Activated naive CD8-positive, alpha-beta T cell treated with anti-CD3 and anti-CD28 coated beads, Interleukin-2, amount 50 U/mL, for 24 hours (primary cell): ENCODE data around the gene LKAAEAR1.

Experiments
- ATAC-seq: fragments of 150-1000 bp; cut with Tn5 transposase; one replicate; pipeline ENCODE4 v1.10.0; 2021
- DNase-seq: peaks from one replicate; pipeline ENCODE4 v3.0.0; 2021
- H3K27ac Mint-ChIP-seq: one replicate; pipeline ENCODE4 v1.8.0; 2021; ENCODE audit warnings: mild to moderate bottlenecking, mixed read lengths
- H3K27me3 Mint-ChIP-seq: one replicate; pipeline ENCODE4 v1.8.0; 2021; ENCODE audit warnings: mixed read lengths
- H3K36me3 Mint-ChIP-seq: one replicate; pipeline ENCODE4 v1.8.0; 2021; ENCODE audit warnings: low read depth, mixed read lengths
- H3K4me1 Mint-ChIP-seq: one replicate; pipeline ENCODE4 v1.8.0; 2021; ENCODE audit warnings: mixed read lengths
- H3K4me3 Mint-ChIP-seq: one replicate; pipeline ENCODE4 v1.8.0; 2021; ENCODE audit warnings: mild to moderate bottlenecking, moderate library complexity, mixed read lengths
- H3K9me3 Mint-ChIP-seq: one replicate; pipeline ENCODE4 v1.8.0; 2021; ENCODE audit warnings: mixed read lengths

The LKAAEAR1 gene

DNA sequence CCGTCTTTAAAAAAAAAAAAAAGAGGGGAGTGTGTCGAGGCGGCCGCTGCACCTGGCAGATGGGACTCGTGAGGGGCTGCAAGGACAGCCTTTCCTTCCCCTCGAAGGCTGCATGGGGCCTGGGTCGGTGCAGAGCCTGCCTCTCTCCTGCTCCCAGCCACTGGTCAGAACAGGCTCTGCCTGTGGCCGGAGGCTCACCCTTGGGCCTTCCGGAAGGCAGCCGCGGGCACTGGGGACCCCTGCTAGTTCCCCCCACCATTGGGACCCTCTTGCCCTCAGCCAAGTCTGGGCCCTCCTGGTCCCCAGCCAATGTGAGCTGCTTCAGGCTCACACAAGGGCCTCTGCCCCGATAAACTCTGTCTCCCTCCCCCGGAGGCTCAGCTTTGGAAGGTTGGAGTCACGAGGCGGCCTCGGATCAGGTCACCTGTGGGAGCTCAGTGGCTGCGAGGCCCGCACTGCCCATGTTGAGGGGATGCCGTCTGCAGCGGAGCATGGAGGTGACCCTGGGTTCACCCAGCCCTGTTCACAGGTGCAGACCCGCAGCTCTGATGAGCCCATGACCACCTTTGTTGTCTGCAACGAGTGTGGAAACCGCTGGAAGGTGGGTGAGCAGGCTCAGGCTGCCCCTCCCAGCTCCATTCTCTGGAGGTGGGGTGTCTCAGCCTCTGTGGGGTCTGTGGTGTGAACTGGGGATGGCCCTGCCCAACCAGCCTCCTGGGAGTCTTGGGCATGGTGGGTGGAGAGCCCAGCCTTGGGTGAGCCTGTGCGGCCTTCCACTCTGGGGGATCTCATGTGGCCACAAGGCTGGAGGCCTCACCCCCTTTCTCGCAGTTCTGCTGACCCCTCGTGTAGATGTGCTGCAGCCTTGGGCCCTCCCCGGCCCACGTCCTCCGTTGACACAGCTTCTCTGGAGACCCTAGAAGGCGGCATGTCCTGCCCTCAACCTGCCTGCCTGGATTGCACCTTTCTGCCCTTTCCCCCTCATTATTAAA lies 12.6 kb downstream of the LKAAEAR1 start:
- H3K36me3 Mint-ChIP-seq, result peaks cover 4% of the 10 kb centered on the region
- no peaks in the 10 kb centered on the region for H3K9me3 Mint-ChIP-seq
- H3K27ac Mint-ChIP-seq, result no peak overlapping the region
- no peak for DNase-seq
- ATAC-seq, result no peak
- no peaks in the 10 kb centered on the region for H3K27me3 Mint-ChIP-seq
- H3K4me3 Mint-ChIP-seq, result no peak overlapping the region
- peaks cover 14% of the 10 kb centered on the region for H3K4me1 Mint-ChIP-seq

- Mint-ChIP-seq H3K36me3 (peaks cover 4% of the 10 kb centered on the region), H3K9me3 (no peaks in the 10 kb centered on the region), H3K4me3 (no peak overlapping the region), H3K4me1 (peaks cover 26% of the 10 kb centered on the region), H3K27ac (no peak overlapping the region), H3K27me3 (no peaks in the 10 kb centered on the region)
- ATAC-seq (no peak), DNase-seq (no peak)
Measured at GRCh38 chr20:64070244-64070993, 13.8 kb downstream of the LKAAEAR1 start.

- peak; percentile 55 for DNase-seq
Measured at GRCh38 chr20:64069614-64070243, 14.5 kb downstream of the LKAAEAR1 start.

GRCh38 chr20:64069209-64069613 lies 15.0 kb downstream of the LKAAEAR1 start:
- Mint-ChIP-seq H3K4me1 (peaks cover 36% of the 10 kb centered on the region), H3K9me3 (no peaks in the 10 kb centered on the region), H3K4me3 (no peak overlapping the region), H3K27ac (no peak overlapping the region), H3K36me3 (peaks cover 4% of the 10 kb centered on the region), H3K27me3 (no peaks in the 10 kb centered on the region)
- ATAC-seq (no peak), DNase-seq (no peak)

More at GRCh38 chr20:64069614-64070243, 14.5 kb downstream of the LKAAEAR1 start:
- Mint-ChIP-seq H3K36me3 (peaks cover 4% of the 10 kb centered on the region), H3K27me3 (no peaks in the 10 kb centered on the region), H3K4me3 (no peak overlapping the region), H3K9me3 (no peaks in the 10 kb centered on the region), H3K4me1 (peaks cover 30% of the 10 kb centered on the region), H3K27ac (no peak overlapping the region)
- no peak for ATAC-seq

DNA sequence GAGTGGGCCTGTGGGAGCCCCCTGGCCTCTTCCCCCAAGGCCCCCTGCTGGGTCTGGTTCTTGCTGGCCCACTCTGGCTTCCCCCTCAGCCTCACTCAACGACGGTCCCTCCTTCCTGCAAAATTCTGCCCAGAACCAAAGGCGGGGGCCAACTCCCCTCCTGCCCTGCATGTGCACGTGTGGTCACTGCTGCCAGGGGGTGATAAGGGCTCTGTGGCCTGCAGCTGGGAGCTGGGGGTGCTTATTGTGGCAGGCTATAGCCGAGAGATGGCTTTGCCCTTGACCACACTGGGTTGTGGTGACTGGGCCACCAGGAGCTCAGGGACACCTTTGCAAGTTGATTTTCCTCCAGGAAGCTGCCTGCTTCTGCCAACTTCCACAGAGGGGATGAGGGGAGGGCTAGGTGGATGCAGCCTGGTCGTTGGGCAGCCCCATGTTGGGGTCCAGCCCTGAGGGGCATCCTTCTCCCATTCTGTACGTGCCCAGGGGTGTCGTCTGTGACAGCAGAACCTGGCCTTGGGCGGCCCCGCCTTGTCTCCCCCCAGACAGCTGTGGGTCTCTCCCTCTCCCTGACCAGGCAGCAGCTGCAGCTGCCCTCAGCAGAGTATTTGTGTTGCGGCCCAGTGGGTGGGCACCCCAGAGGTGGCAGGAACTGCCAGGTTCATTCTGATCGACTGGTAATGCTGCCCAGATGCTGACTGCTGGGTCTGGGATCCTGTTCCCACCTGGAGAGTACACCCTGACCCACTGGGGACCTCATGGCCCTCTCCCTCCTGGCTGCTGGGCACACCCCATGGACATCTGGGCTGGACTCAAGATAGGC lies 15.6 kb downstream of the LKAAEAR1 start:
- Mint-ChIP-seq H3K36me3 (peaks cover 4% of the 10 kb centered on the region), H3K27ac (no peak overlapping the region), H3K27me3 (no peaks in the 10 kb centered on the region), H3K4me3 (no peak overlapping the region), H3K4me1 (peaks cover 42% of the 10 kb centered on the region), H3K9me3 (no peaks in the 10 kb centered on the region)
- DNase-seq (no peak), ATAC-seq (no peak)

GRCh38 chr20:64067733-64068307 lies 16.4 kb downstream of the LKAAEAR1 start:
- Mint-ChIP-seq H3K4me1 (peaks cover 42% of the 10 kb centered on the region), H3K27me3 (no peaks in the 10 kb centered on the region), H3K9me3 (no peaks in the 10 kb centered on the region), H3K27ac (no peak overlapping the region), H3K4me3 (no peak overlapping the region), H3K36me3 (no peaks in the 10 kb centered on the region)
- ATAC-seq, result no peak
- DNase-seq, result no peak

DNA sequence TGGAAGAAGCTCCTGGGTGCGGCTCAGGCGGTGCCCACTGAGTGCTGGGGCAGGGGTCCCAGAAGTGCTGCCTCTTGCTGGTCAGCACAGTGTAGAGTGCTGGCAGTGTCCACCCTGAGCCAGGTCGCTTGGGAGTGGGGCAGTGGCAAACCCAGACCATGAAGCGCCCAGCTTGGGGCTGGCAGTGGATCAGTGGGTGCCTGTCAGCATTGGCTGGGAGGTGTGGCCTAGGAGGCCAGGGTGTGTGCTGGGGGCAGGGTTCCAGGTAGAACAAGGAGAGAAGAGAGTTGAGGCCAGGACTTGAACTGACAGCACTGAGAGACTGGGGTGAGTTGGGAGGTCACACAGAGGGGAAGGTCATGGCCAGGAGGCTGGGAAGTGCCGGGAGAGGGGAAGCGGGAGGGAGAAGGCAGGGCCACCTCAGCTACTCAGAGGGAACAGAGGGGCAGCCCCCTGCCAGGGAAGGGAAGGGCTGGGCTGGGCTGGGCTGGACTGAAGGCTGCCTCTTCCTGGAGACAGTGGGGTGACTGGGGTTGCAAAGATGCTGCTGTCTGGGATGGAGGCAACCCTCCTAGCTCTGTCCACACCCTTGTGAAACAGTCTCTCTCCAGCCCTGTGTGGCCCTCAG lies 17.1 kb downstream of the LKAAEAR1 start:
- H3K4me1 Mint-ChIP-seq, result peaks cover 39% of the 10 kb centered on the region
- DNase-seq (no peak), ATAC-seq (no peak)
- H3K36me3 Mint-ChIP-seq, result no peaks in the 10 kb centered on the region
- no peak overlapping the region for H3K27ac Mint-ChIP-seq
- no peak overlapping the region for H3K4me3 Mint-ChIP-seq
- no peaks in the 10 kb centered on the region for H3K9me3 Mint-ChIP-seq
- H3K27me3 Mint-ChIP-seq, result no peaks in the 10 kb centered on the region

DNA sequence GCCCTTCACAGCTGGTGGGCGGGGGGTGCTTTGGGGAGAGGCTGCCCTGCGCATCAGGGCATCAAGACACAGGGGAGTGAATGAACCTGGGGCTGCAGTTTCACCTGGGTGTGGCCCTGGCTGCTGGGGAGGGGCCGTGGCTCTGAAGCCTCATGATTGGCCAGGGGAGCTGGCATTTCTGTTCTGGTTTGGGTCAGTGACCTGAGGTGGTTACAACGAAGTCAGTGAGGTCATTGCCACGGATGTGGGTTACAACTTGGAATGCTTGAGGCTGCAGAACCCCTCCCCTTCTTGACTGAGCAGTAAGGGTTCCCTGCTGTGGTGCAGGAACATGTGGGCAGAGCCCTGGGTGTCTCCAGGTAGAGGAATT lies 18.2 kb downstream of the LKAAEAR1 start:
- Mint-ChIP-seq H3K4me1 (peaks cover 39% of the 10 kb centered on the region), H3K27me3 (no peaks in the 10 kb centered on the region), H3K36me3 (no peaks in the 10 kb centered on the region), H3K27ac (peak overlapping the region; percentile 67), H3K4me3 (peak overlapping the region; percentile 29), H3K9me3 (no peaks in the 10 kb centered on the region)
- DNase-seq (peak; percentile 72), ATAC-seq (peak; percentile 68)

DNA sequence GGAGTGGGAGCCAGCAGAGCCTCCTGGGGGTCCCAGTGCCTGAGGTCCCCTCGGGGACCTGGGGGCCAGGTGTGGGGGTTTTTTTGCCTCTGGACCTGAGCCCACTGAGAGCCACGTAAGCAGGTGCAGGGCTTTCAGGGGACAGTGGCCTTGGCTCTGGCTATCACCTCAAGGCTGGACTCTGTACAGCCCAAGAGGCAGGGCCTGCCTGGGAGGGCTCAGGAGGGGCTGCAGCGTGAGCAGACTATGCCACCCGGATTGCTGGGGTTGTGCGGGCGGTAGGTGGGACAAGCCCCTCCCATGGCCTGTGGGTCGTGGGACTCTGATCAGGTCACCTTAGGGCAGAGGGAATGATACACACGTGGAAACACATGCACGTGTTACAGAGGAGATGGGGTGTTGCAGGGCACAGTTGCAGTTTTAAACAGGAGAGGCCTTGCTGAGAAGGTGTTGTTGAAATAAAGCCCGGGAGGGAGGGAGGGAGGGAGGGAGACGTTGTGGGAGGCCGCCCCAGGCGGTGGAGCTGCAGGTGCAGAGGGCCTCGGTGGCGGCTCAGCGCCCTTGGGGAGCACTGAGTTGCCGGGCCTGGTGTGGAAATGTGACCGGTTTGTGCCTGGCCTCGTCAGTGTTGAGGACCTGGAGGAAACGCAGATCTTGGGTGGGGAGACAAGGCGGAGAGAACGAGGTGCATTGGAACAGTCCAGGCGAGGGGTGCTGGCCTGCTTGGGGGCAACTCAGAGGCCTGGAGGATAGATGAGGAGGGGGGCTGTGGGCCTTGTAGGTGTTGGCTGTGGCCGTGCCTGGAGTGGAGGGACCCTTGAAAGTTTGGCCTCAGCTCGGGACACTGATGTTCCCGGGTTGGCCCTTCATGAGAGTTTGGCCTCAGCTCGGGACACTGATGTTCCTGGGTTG lies 18.9 kb downstream of the LKAAEAR1 start:
- ATAC-seq (no peak), DNase-seq (no peak)
- peak overlapping the region; percentile 67 for H3K27ac Mint-ChIP-seq
- H3K36me3 Mint-ChIP-seq, result no peaks in the 10 kb centered on the region
- H3K27me3 Mint-ChIP-seq, result no peaks in the 10 kb centered on the region
- H3K9me3 Mint-ChIP-seq, result no peaks in the 10 kb centered on the region
- peak overlapping the region; percentile 29 for H3K4me3 Mint-ChIP-seq
- H3K4me1 Mint-ChIP-seq, result peaks cover 39% of the 10 kb centered on the region

- DNase-seq (no peak), ATAC-seq (no peak)
- H3K4me3 Mint-ChIP-seq, result peak overlapping the region; percentile 87
- H3K36me3 Mint-ChIP-seq, result no peaks in the 10 kb centered on the region
- peak overlapping the region; percentile 82 for H3K27ac Mint-ChIP-seq
- no peaks in the 10 kb centered on the region for H3K9me3 Mint-ChIP-seq
- no peaks in the 10 kb centered on the region for H3K27me3 Mint-ChIP-seq
- H3K4me1 Mint-ChIP-seq, result peaks cover 39% of the 10 kb centered on the region
Measured at GRCh38 chr20:64064145-64064698, 20.0 kb downstream of the LKAAEAR1 start.

GRCh38 chr20:64063389-64064144 lies 20.6 kb downstream of the LKAAEAR1 start:
- DNase-seq (peak; percentile 61), ATAC-seq (no peak)
- peak overlapping the region; percentile 82 for H3K27ac Mint-ChIP-seq
- H3K27me3 Mint-ChIP-seq, result no peaks in the 10 kb centered on the region
- no peaks in the 10 kb centered on the region for H3K9me3 Mint-ChIP-seq
- peaks cover 40% of the 10 kb centered on the region for H3K4me1 Mint-ChIP-seq
- no peaks in the 10 kb centered on the region for H3K36me3 Mint-ChIP-seq
- peak overlapping the region; percentile 87 for H3K4me3 Mint-ChIP-seq
